ENCODE measurements around the gene IQCM. TPM values are rescaled to one million over a fixed set of nuclear protein-coding genes. Genes with fewer than 3 reads are reported as not detected.
"Not testable (repeated sequence)": the region's sequence is repeated elsewhere in the genome, so short reads cannot be mapped to it uniquely, and the experiment has no call there.

Gene IQCM
- total and polyA plus RNA-seq, 11 donors = not detected

DNA sequence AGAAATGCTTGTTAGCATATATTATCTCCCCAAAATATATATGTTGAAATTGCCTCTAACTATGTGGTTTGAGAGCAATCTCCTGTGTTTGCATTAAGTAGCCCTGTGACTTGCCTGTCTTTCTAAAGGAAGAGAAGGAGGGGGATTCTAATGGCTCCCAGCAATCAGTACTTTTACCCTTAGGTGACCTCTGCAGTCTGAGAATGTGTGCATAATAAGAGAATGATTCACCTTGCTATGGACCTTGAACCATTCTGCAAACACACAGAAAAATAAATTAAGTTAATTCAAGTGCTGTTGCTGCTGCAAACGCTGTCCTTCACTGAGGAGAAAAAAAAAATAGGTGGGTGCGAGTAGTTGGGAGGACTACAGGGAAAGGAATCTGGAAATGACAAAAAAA, 322.2 kb downstream of the IQCM start:
- Histone ChIP-seq H3K4me3 (no peak overlapping the region), H3K36me3 (no peaks in the 10 kb centered on the region), H3K4me1 (no peaks in the 10 kb centered on the region), H3K9me3 (no peaks in the 10 kb centered on the region), H3K27me3 (no peaks in the 10 kb centered on the region), H3K27ac (no peak overlapping the region)
- TF ChIP-seq POLR2A (IDR thresholded peaks at IDR 0.05) = no peak
- TF ChIP-seq, protein P1, sequence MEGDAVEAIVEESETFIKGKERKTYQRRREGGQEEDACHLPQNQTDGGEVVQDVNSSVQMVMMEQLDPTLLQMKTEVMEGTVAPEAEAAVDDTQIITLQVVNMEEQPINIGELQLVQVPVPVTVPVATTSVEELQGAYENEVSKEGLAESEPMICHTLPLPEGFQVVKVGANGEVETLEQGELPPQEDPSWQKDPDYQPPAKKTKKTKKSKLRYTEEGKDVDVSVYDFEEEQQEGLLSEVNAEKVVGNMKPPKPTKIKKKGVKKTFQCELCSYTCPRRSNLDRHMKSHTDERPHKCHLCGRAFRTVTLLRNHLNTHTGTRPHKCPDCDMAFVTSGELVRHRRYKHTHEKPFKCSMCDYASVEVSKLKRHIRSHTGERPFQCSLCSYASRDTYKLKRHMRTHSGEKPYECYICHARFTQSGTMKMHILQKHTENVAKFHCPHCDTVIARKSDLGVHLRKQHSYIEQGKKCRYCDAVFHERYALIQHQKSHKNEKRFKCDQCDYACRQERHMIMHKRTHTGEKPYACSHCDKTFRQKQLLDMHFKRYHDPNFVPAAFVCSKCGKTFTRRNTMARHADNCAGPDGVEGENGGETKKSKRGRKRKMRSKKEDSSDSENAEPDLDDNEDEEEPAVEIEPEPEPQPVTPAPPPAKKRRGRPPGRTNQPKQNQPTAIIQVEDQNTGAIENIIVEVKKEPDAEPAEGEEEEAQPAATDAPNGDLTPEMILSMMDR (IDR thresholded peaks at IDR 0.05) = no peak
- intact Hi-C loops (cut with DNase I) = no loop called here
- ATAC-seq (no peak), DNase-seq (no peak)
- WGBS, 4 donors = 72 to 83% (median 75%) methylated on average over 2 of the region's 2 CpGs

DNA sequence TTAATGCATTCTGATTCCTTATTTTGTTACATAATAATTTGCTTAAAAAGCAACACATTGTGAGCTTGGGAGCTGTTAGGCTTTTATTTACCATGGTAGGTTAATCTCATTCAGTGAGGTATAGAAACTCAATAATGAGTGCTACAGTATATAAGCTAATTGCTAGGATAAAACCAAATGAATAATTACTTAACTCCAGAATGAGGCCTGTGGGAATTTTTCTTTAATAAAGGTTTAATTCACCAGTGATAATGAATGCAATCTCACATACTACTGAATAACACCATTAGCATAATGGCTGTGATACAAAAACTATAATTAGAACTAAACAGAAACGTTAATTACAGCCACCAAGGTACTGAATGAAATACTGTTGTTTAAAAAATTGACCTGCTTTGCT, 326.3 kb downstream of the IQCM start:
- H3K36me3 ChIP-seq = no peaks in the 10 kb centered on the region
- H3K27me3 ChIP-seq = no peaks in the 10 kb centered on the region
- DNase-seq (no peak), ATAC-seq (no peak)
- WGBS, 4 donors = 27 to 44% (median 31%) methylated on average over 1 of the region's 1 CpG
- H3K9me3 ChIP-seq = no peaks in the 10 kb centered on the region
- no peak overlapping the region for H3K4me3 ChIP-seq
- TF ChIP-seq POLR2A (IDR thresholded peaks at IDR 0.05) = no peak
- TF ChIP-seq, protein P1 (IDR thresholded peaks at IDR 0.05) = no peak
- intact Hi-C loops (cut with DNase I) = no loop called here
- H3K4me1 ChIP-seq = no peaks in the 10 kb centered on the region
- no peak overlapping the region for H3K27ac ChIP-seq

DNA sequence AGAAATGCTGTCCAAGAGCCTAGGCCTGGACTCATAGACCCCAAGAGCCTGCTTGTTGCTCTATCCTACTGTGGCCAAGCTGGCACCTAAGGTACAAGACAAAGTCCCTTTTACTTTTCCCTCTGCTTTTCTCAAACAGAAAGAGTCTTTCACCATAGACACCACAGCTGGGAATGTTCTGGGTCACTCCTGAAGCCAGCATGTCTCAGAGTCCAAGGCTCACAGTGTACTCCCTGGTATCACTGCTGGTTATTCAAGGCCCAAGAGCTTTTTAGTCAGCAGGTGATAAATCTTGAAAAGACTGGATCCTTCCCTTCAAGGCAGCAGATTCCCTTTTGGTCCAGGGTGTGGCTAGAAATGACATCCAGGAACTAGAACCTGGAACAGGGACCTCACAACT, 328.8 kb downstream of the IQCM start:
- H3K36me3 ChIP-seq = no peaks in the 10 kb centered on the region
- H3K9me3 ChIP-seq = peaks cover 0 to 6% (median 0%) of the 10 kb centered on the region in 12 donors
- DNase-seq (no peak), ATAC-seq (no peak)
- TF ChIP-seq, protein P1 (IDR thresholded peaks at IDR 0.05) = no peak
- TF ChIP-seq POLR2A (IDR thresholded peaks at IDR 0.05) = no peak
- H3K27me3 ChIP-seq = no peaks in the 10 kb centered on the region
- H3K27ac ChIP-seq = no peak overlapping the region
- H3K4me3 ChIP-seq = no peak overlapping the region
- intact Hi-C loops (cut with DNase I) = no loop called here
- H3K4me1 ChIP-seq = no peaks in the 10 kb centered on the region

DNA sequence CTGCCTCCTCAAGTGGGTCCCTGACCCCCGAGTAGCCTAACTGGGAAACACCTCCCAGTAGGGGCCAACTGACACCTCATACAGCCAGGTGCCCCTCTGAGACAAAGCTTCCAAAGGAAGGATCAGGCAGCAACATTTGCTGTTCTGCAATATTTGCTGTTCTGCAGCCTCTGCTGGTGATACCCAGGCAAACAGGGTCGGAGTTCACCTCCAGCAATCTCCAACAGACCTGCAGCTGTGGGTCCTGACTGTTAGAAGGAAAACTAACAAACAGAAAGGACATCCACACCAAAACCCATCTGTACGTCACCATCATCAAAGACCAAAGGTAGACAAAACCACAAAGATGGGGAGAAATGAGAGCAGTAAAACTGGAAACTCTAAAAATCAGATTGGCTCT, 347.0 kb downstream of the IQCM start:
- ATAC-seq; H3K4me3 ChIP-seq; H3K36me3 ChIP-seq; H3K27me3 ChIP-seq; H3K27ac ChIP-seq; intact Hi-C loops (cut with DNase I); DNase-seq; H3K4me1 ChIP-seq: not testable (repeated sequence)
- peaks cover 0 to 17% (median 2%) of the 10 kb centered on the region in 12 donors for H3K9me3 ChIP-seq
- 69 to 85% (median 76%) methylated on average over 3 of the region's 3 CpGs for WGBS, 4 donors

DNA sequence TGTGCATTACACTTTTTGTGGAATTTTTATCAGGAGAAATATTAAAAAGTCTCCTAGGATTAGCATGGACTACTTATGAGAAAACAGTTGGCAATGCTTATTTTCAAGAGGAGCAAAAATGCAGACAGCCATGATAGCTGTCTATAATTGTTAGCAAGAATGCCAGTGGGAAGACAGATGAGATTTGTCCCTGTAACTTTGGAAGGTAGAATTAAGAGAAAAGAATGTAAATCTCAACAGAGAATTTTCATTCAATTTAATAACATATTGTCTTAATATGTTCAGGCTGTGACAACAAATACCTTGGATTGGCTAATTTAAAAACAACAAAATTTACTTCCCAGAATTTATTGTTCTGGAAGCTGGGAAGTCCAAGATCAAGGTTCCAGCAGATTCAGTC, 349.2 kb downstream of the IQCM start:
- intact Hi-C loops (cut with DNase I) = no loop called here
- TF ChIP-seq POLR2A (IDR thresholded peaks at IDR 0.05) = no peak
- TF ChIP-seq, protein P1 (IDR thresholded peaks at IDR 0.05) = no peak
- Histone ChIP-seq H3K9me3 (peaks cover 0 to 9% (median 2%) of the 10 kb centered on the region in 12 donors), H3K36me3 (no peaks in the 10 kb centered on the region), H3K27ac (no peak overlapping the region), H3K27me3 (no peaks in the 10 kb centered on the region), H3K4me1 (peaks cover 0 to 9% (median 0%) of the 10 kb centered on the region in 12 donors), H3K4me3 (no peak overlapping the region)
- no peak for ATAC-seq
- DNase-seq = no peak

Data from heart left ventricle (tissue), 16 donors.